Kidney (tissue), 14 donors: Measurements from ENCODE around the gene SPTLC3. TPM values are rescaled to one million over a fixed set of nuclear protein-coding genes. Genes with fewer than 3 reads are reported as not detected.
A peak's percentile ranks its signal among the peaks of the same experiment; 100 is the strongest.

Source experiments
- DNase-seq, 5 donors: peaks; one replicate each; pipeline ENCODE4 v3.0.0-alpha.2; 2013 to 2020
- FAIRE-seq: peaks from 2 replicates; lab custom pipeline; 2012; peaks lifted over from hg19 to GRCh38; lab: Jason Lieb, UNC
- H3K27ac ChIP-seq, 2 donors: one replicate each; pipeline ENCODE4 v1.7.0; 2013; ENCODE audit warnings: low read depth in 2 of 2, low read length in 2 of 2, inconsistent platforms in 1 of 2
- H3K27me3 ChIP-seq: one replicate; pipeline ENCODE4 v1.7.1; 2013; ENCODE audit warnings: low read length, inconsistent platforms; ENCODE audit not compliant: control insufficient read depth, insufficient read depth
- H3K36me3 ChIP-seq, 3 donors: one replicate each; pipeline versions ENCODE4 v1.7.0 to v1.7.1; 2013; ENCODE audit warnings: low read length in 3 of 3, control low read depth in 1 of 3, inconsistent platforms in 1 of 3; ENCODE audit not compliant: insufficient read depth in 3 of 3, control insufficient read depth in 2 of 3
- H3K4me1 ChIP-seq, 3 donors: one replicate each; pipeline versions ENCODE4 v1.7.0 to v1.7.1; 2013; ENCODE audit warnings: low read length in 3 of 3, inconsistent platforms in 1 of 3, low read depth in 1 of 3; ENCODE audit not compliant: control insufficient read depth in 2 of 3, insufficient read depth in 2 of 3
- H3K4me3 ChIP-seq, 3 donors: one replicate each; pipeline versions ENCODE4 v1.7.0 to v1.8.1; 2013; ENCODE audit warnings: low read length in 3 of 3, control low read depth in 1 of 3, inconsistent platforms in 1 of 3
- H3K9ac ChIP-seq, 3 donors: one replicate each; pipeline versions ENCODE4 v1.7.0 to v1.7.1; 2013; ENCODE audit warnings: low read length in 3 of 3, control low read depth in 1 of 3, inconsistent platforms in 1 of 3
- H3K9me3 ChIP-seq, 3 donors: one replicate each; pipeline versions ENCODE4 v1.7.0 to v1.7.1; 2013; ENCODE audit warnings: low read length in 3 of 3, control low read depth in 1 of 3, inconsistent platforms in 1 of 3; ENCODE audit not compliant: control insufficient read depth in 2 of 3, insufficient read depth in 1 of 3
- CTCF ChIP-seq: IDR thresholded peaks from 3 replicates; pipeline ENCODE4 v1.5.1; 2012; ENCODE audit warnings: mild to moderate bottlenecking, moderate library complexity, borderline replicate concordance; ENCODE audit not compliant: insufficient read depth; ENCODE audit errors: extremely low read depth
- intact Hi-C: fragments of 100-400 bp; cut with DNase I; formaldehyde crosslinking; loops from one replicate; pipeline ENCODE4 v1.11.1; 2022
- polyA plus RNA-seq: library from polyadenylated mRNA; stranded (reverse); fragments of 350-450 nt; fragmentation: Illumina TruSeq; extraction: RNeasy Lipid Tissue Mini Kit (QIAGEN cat#74804); gene quantifications from one replicate; pipeline ENCODE4 v1.2.3, GENCODE V29; 2014; ENCODE audit warnings: low read depth, low replicate concordance; ENCODE audit not compliant: insufficient read depth
- total RNA-seq: library from RNA; stranded (reverse); fragmentation: NEBNext Ultra II Directional; extraction: Animal tissue kit (Norgen Biotek cat#: 25700); gene quantifications from one replicate; pipeline ENCODE4 v1.2.1, GENCODE V29; 2021
- donor health status: control.
- donor health status: control.
- donor health status: control.
- donor health status: control.
- donor health status: control.
- donor health status: DM: yes; HTN: yes; CAD: no.
- donor health status: Normal renal cell carcinoma (clear cell type).

Gene SPTLC3
- total and polyA plus RNA-seq, 2 donors from 2014 or later, result 7.1 to 65.9 TPM

GRCh38 chr20:12966468-12967085, 42.2 kb upstream of the SPTLC3 start:
- intact Hi-C loops, result no loop called here
- no peak overlapping the region for H3K9ac ChIP-seq

GRCh38 chr20:12967932-12968331, 40.8 kb upstream of the SPTLC3 start:
- Histone ChIP-seq H3K27me3 (no peaks in the 10 kb centered on the region), H3K36me3 (no peaks in the 10 kb centered on the region), H3K4me1 (no peaks in the 10 kb centered on the region), H3K9ac (no peak overlapping the region), H3K27ac (no peak overlapping the region), H3K9me3 (no peaks in the 10 kb centered on the region), H3K4me3 (no peak overlapping the region)
- FAIRE-seq (no peak), DNase-seq (no peak)
- intact Hi-C loops, result no loop called here
- TF ChIP-seq CTCF, result no peak

More at GRCh38 chr20:12966468-12967085, 42.2 kb upstream of the SPTLC3 start:
- peak in 2 of 5 donors; percentile 49 to 53 for DNase-seq
- Histone ChIP-seq H3K4me3 (no peak overlapping the region), H3K9me3 (no peaks in the 10 kb centered on the region), H3K36me3 (no peaks in the 10 kb centered on the region), H3K4me1 (no peaks in the 10 kb centered on the region), H3K27me3 (no peaks in the 10 kb centered on the region), H3K27ac (no peak overlapping the region)
- TF ChIP-seq CTCF, result peak; percentile 40
- FAIRE-seq, result no peak

GRCh38 chr20:12968472-12968871, 40.3 kb upstream of the SPTLC3 start:
- H3K9me3 ChIP-seq, result no peaks in the 10 kb centered on the region
- H3K27ac ChIP-seq, result no peak overlapping the region
- TF ChIP-seq CTCF, result no peak
- H3K36me3 ChIP-seq, result no peaks in the 10 kb centered on the region
- FAIRE-seq (no peak), DNase-seq (no peak)
- no peaks in the 10 kb centered on the region for H3K4me1 ChIP-seq
- no peaks in the 10 kb centered on the region for H3K27me3 ChIP-seq
- no peak overlapping the region for H3K9ac ChIP-seq
- no peak overlapping the region for H3K4me3 ChIP-seq
- intact Hi-C loops, result no loop called here

- H3K27ac ChIP-seq, result no peak overlapping the region
- H3K4me3 ChIP-seq, result no peak overlapping the region
- no peaks in the 10 kb centered on the region for H3K36me3 ChIP-seq
- FAIRE-seq (no peak), DNase-seq (no peak)
- no peak for TF ChIP-seq CTCF
- intact Hi-C loops, result no loop called here
- H3K27me3 ChIP-seq, result no peaks in the 10 kb centered on the region
- no peak overlapping the region for H3K9ac ChIP-seq
- H3K4me1 ChIP-seq, result no peaks in the 10 kb centered on the region
- no peaks in the 10 kb centered on the region for H3K9me3 ChIP-seq
These were observed 39.6 kb upstream of the SPTLC3 start for GRCh38 chr20:12969071-12969669.
